ENCODE results near the gene WNT11.

Gene WNT11

DNA sequence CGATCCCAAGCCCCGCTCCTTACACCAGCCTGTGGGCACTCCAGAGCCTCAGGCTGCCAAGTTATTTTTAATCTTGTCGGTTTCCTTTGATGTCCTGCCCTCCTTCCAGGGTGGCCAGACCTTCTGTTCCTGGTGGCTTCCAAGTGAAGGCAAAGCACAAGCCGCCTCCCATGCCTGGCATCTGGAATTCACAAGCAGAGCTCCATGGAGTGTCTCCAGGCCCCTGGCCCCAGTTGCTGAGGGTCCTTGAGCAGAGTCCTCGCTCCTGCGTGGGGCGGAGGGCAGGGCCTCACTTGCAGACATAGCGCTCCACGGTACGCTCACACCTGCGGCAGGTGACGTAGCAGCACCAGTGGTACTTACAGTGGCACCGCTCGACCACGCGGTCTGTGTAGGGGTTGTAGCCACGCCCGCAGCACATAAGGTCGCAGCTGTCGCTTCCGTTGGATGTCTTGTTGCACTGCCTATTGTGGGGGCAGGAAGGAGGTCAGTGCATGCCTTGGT lies 19.5 kb downstream of the WNT11 start:
- H3K4me3 ChIP-seq: no peak overlapping the region
- H3K36me3 ChIP-seq (ENCODE audit: insufficient read depth, low read length): no peaks in the 10 kb centered on the region
- H3K27ac ChIP-seq: no peak overlapping the region; the same call in 1 of the 2 replicates
- peak overlapping the region; percentile 32 for H3K9ac ChIP-seq (ENCODE audit: insufficient read length)
- no peaks in the 10 kb centered on the region for H3K9me3 ChIP-seq (ENCODE audit: low read depth, low read length)
- no peak for DNase-seq (ENCODE audit: low read depth, low spot score)
- TF ChIP-seq EZH2 (IDR thresholded peaks at IDR 0.05) (no peak), POLR2AphosphoS5 (IDR thresholded peaks at IDR 0.05; ENCODE audit: borderline replicate concordance, low read depth, low read length) (no peak), FOXP2 (optimal IDR thresholded peaks at IDR 0.05; ENCODE audit: control extremely low read depth, extremely low read length, insufficient read depth) (no peak)

DNA sequence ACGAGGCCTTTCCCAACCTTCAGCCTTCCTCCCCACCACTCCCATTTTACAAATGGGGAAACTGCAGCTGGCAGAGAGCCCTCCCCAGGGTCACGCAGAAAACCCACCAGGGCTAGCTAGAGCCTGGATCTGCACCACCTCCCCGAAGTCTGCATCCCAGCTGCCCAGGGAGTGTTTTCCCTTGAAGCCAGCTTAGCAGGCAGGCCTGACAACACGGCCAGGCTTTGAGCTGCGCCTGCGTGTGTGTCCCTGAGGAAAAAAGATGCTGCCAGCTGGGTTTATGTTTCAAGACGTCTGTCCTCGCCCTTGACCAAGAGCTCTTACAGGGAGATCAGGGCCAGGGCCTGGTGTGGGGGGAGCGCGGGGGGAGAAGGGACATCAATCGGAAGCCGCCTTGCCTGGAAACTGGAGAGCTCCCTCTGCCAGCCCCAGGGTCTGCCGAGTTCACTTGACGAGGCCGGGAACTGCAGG lies 20.3 kb downstream of the WNT11 start:
- no peaks in the 10 kb centered on the region for H3K9me3 ChIP-seq (ENCODE audit: low read depth, low read length)
- TF ChIP-seq FOXP2 (optimal IDR thresholded peaks at IDR 0.05; ENCODE audit: control extremely low read depth, extremely low read length, insufficient read depth) (no peak), POLR2AphosphoS5 (IDR thresholded peaks at IDR 0.05; ENCODE audit: borderline replicate concordance, low read depth, low read length) (no peak), EZH2 (IDR thresholded peaks at IDR 0.05) (no peak)
- no peaks in the 10 kb centered on the region for H3K36me3 ChIP-seq (ENCODE audit: insufficient read depth, low read length)
- no peak overlapping the region for H3K27ac ChIP-seq
- H3K9ac ChIP-seq (ENCODE audit: insufficient read length): peak overlapping the region; percentile 53
- DNase-seq (ENCODE audit: low read depth, low spot score): no peak
- H3K4me3 ChIP-seq: no peak overlapping the region

DNA sequence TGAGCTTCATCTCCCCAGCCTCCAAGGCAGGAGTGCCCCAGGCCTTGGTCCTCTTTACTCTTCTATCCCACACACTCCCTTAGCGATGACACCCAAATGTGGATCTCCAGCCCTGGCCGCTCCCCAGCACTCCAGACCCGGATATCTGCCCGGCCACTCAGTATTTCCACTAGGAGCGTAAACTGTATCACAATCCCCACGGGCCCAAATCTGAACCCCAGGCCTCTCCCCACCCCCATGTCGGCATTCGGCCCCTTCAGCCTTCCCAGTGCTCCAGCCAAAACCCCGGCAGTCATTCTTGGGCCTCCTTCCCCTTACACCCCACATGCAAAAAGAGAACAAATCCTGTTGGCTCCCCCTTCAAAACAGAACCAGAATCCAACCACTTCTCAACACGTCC lies 20.8 kb downstream of the WNT11 start:
- Histone ChIP-seq H3K9me3 (ENCODE audit: low read depth, low read length) (no peaks in the 10 kb centered on the region), H3K27ac (peak overlapping the region; percentile 49; the same call in 1 of the 2 replicates), H3K36me3 (ENCODE audit: insufficient read depth, low read length) (no peaks in the 10 kb centered on the region), H3K9ac (ENCODE audit: insufficient read length) (peak overlapping the region; percentile 53), H3K4me3 (no peak overlapping the region)
- no peak for DNase-seq (ENCODE audit: low read depth, low spot score)
- TF ChIP-seq EZH2 (IDR thresholded peaks at IDR 0.05): no peak

DNA sequence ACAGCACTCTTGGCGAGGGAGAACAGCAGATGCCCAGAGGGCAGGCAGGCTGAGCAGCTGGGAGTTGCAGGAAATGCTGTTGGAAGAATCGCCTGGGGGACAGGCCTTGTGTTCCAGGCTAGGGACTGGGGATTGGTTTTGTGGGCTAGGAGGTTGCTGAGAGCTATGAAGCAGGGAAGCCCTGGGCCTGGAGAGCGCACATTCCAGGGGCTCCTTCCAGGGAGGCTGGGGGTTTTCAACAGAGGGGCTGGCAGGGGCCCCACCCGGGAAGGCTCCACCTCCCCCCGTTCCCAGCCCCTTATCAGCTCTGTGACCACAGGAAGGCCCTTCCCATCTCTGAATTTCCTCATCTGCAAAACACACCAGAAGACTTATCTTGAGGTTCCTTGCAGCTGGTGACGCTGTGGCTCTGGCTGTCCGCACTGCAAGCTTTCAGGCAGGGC lies 21.7 kb downstream of the WNT11 start:
- Histone ChIP-seq H3K9ac (ENCODE audit: insufficient read length) (no peak overlapping the region), H3K27ac (peak overlapping the region; percentile 49), H3K4me3 (peak overlapping the region; percentile 37), H3K9me3 (ENCODE audit: low read depth, low read length) (no peaks in the 10 kb centered on the region), H3K36me3 (ENCODE audit: insufficient read depth, low read length) (no peaks in the 10 kb centered on the region)
- no peak for TF ChIP-seq FOXP2 (optimal IDR thresholded peaks at IDR 0.05; ENCODE audit: control extremely low read depth, extremely low read length, insufficient read depth)
- TF ChIP-seq POLR2AphosphoS5 (IDR thresholded peaks at IDR 0.05; ENCODE audit: borderline replicate concordance, low read depth, low read length): no peak
- TF ChIP-seq EZH2 (IDR thresholded peaks at IDR 0.05): no peak
- DNase-seq (ENCODE audit: low read depth, low spot score): peak; percentile 61

DNA sequence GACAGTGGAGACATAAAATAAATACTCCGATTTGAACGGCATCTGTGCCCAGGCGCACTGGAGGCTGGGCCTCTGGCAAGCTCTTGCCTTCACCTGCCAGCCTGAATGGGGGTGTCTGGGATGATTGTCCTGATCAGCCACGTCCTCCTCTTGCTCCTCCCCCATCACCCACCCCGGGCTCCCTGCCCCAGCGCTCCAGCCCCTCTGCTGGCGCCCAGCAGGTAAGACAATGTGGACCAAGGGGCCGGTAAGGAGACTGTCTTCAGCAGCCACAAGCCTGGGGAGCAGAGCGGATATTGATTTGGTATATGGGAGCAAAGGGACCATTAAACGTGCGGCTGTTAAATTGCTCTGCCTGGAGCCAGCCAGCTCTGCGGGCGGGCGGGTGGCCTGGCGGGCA lies 24.9 kb downstream of the WNT11 start:
- no peak for DNase-seq (ENCODE audit: low read depth, low spot score)
- Histone ChIP-seq H3K9me3 (ENCODE audit: low read depth, low read length) (no peaks in the 10 kb centered on the region), H3K27ac (no peak overlapping the region), H3K4me3 (no peak overlapping the region), H3K36me3 (ENCODE audit: insufficient read depth, low read length) (no peaks in the 10 kb centered on the region), H3K9ac (ENCODE audit: insufficient read length) (no peak overlapping the region)
- no peak for TF ChIP-seq EZH2 (IDR thresholded peaks at IDR 0.05)

DNA sequence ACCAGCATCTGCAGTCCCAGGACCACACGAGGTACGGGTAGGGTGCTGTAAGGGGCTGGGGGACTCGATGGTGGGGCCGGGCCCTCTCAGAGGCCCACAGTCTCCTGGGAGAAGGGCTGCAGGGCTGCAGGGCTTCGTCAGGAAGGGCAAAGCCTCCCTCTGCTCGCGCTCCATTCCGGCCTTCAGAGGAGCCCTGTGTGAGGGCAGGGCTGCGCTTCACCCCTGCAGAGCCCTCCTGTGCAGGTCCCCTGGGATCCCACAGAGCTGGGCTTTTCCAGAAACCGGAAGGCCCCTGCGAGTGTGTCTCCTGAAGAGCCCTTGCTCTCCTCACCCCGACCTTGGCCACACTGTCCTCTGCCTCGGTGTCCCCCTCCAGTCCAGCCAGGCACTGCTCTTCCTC lies 27.2 kb downstream of the WNT11 start:
- Histone ChIP-seq H3K4me3 (no peak overlapping the region), H3K27ac (no peak overlapping the region), H3K36me3 (ENCODE audit: insufficient read depth, low read length) (no peaks in the 10 kb centered on the region), H3K9ac (ENCODE audit: insufficient read length) (no peak overlapping the region), H3K9me3 (ENCODE audit: low read depth, low read length) (no peaks in the 10 kb centered on the region)
- no peak for TF ChIP-seq EZH2 (IDR thresholded peaks at IDR 0.05)
- no peak for TF ChIP-seq POLR2AphosphoS5 (IDR thresholded peaks at IDR 0.05; ENCODE audit: borderline replicate concordance, low read depth, low read length)
- no peak for TF ChIP-seq FOXP2 (optimal IDR thresholded peaks at IDR 0.05; ENCODE audit: control extremely low read depth, extremely low read length, insufficient read depth)
- no peak for DNase-seq (ENCODE audit: low read depth, low spot score)

DNA sequence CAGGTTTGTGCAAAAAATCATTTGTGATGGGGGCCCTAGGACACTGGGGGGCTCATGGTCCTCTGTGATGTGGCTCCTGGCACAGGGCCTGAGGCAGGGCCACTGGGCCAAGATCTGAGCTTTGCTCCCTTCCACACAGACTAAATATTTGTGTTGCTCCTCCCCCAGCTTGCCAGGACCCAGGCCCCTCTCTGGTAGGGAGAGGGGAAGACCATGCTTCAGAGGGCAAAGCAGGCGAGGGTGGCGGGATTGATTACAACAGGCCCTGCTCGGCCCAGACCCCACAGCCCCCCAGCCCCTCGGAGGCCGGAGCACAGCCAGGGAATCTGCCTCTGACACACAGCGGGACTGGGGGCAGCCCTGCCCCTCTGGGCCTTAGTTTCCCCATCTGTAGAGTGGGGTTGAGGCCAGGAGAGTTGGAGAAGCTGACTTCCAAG lies 29.0 kb downstream of the WNT11 start:
- TF ChIP-seq POLR2AphosphoS5 (IDR thresholded peaks at IDR 0.05; ENCODE audit: borderline replicate concordance, low read depth, low read length) (no peak), FOXP2 (optimal IDR thresholded peaks at IDR 0.05; ENCODE audit: control extremely low read depth, extremely low read length, insufficient read depth) (no peak), EZH2 (IDR thresholded peaks at IDR 0.05) (no peak)
- Histone ChIP-seq H3K9me3 (ENCODE audit: low read depth, low read length) (no peaks in the 10 kb centered on the region), H3K36me3 (ENCODE audit: insufficient read depth, low read length) (no peaks in the 10 kb centered on the region), H3K9ac (ENCODE audit: insufficient read length) (no peak overlapping the region), H3K27ac (no peak overlapping the region), H3K4me3 (no peak overlapping the region)
- DNase-seq (ENCODE audit: low read depth, low spot score): no peak

DNA sequence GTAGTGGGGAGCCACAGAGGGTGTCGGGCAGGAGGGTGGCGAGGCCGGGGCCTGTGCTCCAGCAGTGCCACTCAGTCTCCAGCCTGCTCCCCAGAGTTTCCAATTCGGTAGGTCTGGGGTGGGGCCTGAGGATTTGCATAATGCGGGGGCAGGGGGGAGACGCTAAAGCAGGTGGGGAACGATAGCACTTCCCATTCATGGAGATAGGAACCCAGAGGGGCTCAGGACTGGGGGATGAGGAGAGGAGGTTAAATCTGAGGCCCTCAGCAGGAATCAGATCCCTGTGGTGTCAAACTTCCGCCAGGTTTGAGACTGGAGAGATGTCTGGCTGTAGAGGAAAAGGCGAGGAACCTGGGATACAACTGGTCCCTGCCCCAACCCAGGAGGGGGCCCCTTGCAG lies 29.8 kb downstream of the WNT11 start:
- no peak for DNase-seq (ENCODE audit: low read depth, low spot score)
- no peak overlapping the region for H3K4me3 ChIP-seq
- no peaks in the 10 kb centered on the region for H3K36me3 ChIP-seq (ENCODE audit: insufficient read depth, low read length)
- TF ChIP-seq EZH2 (IDR thresholded peaks at IDR 0.05) (no peak), POLR2AphosphoS5 (IDR thresholded peaks at IDR 0.05; ENCODE audit: borderline replicate concordance, low read depth, low read length) (no peak), FOXP2 (optimal IDR thresholded peaks at IDR 0.05; ENCODE audit: control extremely low read depth, extremely low read length, insufficient read depth) (no peak)
- H3K9me3 ChIP-seq (ENCODE audit: low read depth, low read length): no peaks in the 10 kb centered on the region
- no peak overlapping the region for H3K27ac ChIP-seq
- no peak overlapping the region for H3K9ac ChIP-seq (ENCODE audit: insufficient read length)

DNA sequence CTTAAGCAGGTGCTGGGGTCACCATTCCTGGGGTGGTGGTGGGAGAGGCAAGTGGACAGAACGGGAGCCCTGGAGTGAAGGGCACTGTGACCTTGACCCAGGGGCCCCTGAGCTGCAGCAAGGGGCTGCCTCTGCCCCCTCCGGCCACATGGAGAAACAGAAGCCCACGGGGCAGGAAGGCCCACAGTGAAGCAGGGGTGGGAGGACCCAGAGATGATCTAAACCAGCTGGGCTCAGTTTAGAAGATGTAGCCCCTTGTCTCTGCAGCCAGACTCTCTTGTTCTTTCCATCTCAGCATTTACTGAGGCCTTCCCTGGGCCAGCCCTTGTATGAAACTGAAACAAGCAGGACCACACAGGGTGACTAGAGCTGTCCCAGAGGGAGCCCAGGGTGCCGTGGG lies 30.5 kb downstream of the WNT11 start:
- no peak for TF ChIP-seq FOXP2 (optimal IDR thresholded peaks at IDR 0.05; ENCODE audit: control extremely low read depth, extremely low read length, insufficient read depth)
- no peak for TF ChIP-seq EZH2 (IDR thresholded peaks at IDR 0.05)
- no peak for TF ChIP-seq POLR2AphosphoS5 (IDR thresholded peaks at IDR 0.05; ENCODE audit: borderline replicate concordance, low read depth, low read length)
- H3K27ac ChIP-seq: no peak overlapping the region
- DNase-seq (ENCODE audit: low read depth, low spot score): no peak
- no peak overlapping the region for H3K4me3 ChIP-seq
- no peaks in the 10 kb centered on the region for H3K9me3 ChIP-seq (ENCODE audit: low read depth, low read length)
- H3K9ac ChIP-seq (ENCODE audit: insufficient read length): no peak overlapping the region
- no peaks in the 10 kb centered on the region for H3K36me3 ChIP-seq (ENCODE audit: insufficient read depth, low read length)

Data from SK-N-MC (cell line).